Activated B cell treated with CpG ODN at 0.5 μM for 24 hours (primary cell): ENCODE measurements around the gene CHAF1A. TPM values are rescaled to one million over a fixed set of nuclear protein-coding genes. Genes with fewer than 3 reads are reported as not detected.

ENCODE experiments used
- ATAC-seq: fragments of 200-7000 bp; cut with Tn5 transposase; one replicate; pipeline ENCODE4 v1.10.0; 2021; ENCODE audit warnings: low read depth, mild to moderate bottlenecking, moderate library complexity
- CTCF ChIA-PET: fragments of 350-600 bp; sonication (Branson Sonifier 250); formaldehyde crosslinking; loops from one replicate; lab custom pipeline; 2021; ENCODE audit warnings: antibody characterized with exemption; lab: Charles Lee
- POLR2A ChIA-PET: fragments of 350-600 bp; sonication (Branson Sonifier 250); formaldehyde crosslinking; loops from one replicate; lab custom pipeline; 2021; ENCODE audit warnings: antibody characterized with exemption; lab: Charles Lee
- DNase-seq: peaks from one replicate; pipeline ENCODE4 v3.0.0; 2022
- H3K27ac Mint-ChIP-seq: one replicate; pipeline ENCODE4 v1.8.0; 2020; ENCODE audit warnings: mixed read lengths
- H3K27me3 Mint-ChIP-seq: one replicate; pipeline ENCODE4 v1.8.0; 2021; ENCODE audit warnings: mixed read lengths
- H3K36me3 Mint-ChIP-seq: one replicate; pipeline ENCODE4 v1.8.0; 2021; ENCODE audit warnings: low read depth, mixed read lengths
- H3K4me1 Mint-ChIP-seq: one replicate; pipeline ENCODE4 v1.8.0; 2021; ENCODE audit warnings: mixed read lengths
- H3K4me3 Mint-ChIP-seq: one replicate; pipeline ENCODE4 v1.8.0; 2020; ENCODE audit warnings: mild to moderate bottlenecking, mixed read lengths
- H3K9me3 Mint-ChIP-seq: one replicate; pipeline ENCODE4 v1.8.0; 2020; ENCODE audit warnings: mixed read lengths
- intact Hi-C: fragments of 100-400 bp; cut with micrococcal nuclease; formaldehyde crosslinking; loops from one replicate; pipeline ENCODE4 v1.15.1; 2024
- total RNA-seq: library from RNA; stranded (reverse); gene quantifications from 2 replicates; pipeline ENCODE4 v1.2.3, GENCODE V29; 2022
- TF ChIP-seq, protein P1 (sequence below): fragments of 200-600 bp; IDR thresholded peaks from one replicate; pipeline ENCODE4 v1.8.0; 2022; ENCODE audit warnings: antibody characterized with exemption, mild to moderate bottlenecking

CHAF1A gene
- total RNA-seq, 1 donor from 2014 or later = 19.2 TPM

DNA sequence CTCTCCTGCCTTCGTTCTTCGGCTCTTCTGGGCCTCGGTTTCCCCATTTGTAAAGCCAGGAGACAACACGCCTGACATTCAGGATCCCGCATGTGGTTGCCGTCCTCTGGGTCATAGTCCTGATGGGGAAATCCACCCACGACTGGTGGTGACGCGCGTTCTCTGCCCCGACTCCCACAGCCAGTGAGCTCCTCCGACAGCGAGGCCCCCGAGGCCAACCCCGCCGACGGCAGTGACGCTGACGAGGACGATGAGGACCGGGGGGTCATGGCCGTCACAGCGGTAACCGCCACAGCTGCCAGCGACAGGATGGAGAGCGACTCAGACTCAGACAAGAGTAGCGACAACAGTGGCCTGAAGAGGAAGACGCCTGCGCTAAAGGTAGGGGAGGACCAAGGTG lies 86.1 kb downstream of the CHAF1A start:
- Mint-ChIP-seq H3K27ac (no peak overlapping the region), H3K27me3 (no peaks in the 10 kb centered on the region), H3K4me1 (no peaks in the 10 kb centered on the region), H3K4me3 (no peak overlapping the region), H3K9me3 (no peaks in the 10 kb centered on the region), H3K36me3 (peaks cover 50% of the 10 kb centered on the region)
- ChIA-PET POLR2A (no interaction called here), CTCF (no interaction called here)
- intact Hi-C loops = no loop called here
- TF ChIP-seq, protein P1, sequence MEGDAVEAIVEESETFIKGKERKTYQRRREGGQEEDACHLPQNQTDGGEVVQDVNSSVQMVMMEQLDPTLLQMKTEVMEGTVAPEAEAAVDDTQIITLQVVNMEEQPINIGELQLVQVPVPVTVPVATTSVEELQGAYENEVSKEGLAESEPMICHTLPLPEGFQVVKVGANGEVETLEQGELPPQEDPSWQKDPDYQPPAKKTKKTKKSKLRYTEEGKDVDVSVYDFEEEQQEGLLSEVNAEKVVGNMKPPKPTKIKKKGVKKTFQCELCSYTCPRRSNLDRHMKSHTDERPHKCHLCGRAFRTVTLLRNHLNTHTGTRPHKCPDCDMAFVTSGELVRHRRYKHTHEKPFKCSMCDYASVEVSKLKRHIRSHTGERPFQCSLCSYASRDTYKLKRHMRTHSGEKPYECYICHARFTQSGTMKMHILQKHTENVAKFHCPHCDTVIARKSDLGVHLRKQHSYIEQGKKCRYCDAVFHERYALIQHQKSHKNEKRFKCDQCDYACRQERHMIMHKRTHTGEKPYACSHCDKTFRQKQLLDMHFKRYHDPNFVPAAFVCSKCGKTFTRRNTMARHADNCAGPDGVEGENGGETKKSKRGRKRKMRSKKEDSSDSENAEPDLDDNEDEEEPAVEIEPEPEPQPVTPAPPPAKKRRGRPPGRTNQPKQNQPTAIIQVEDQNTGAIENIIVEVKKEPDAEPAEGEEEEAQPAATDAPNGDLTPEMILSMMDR = no peak
- ATAC-seq (no peak), DNase-seq (no peak)

DNA sequence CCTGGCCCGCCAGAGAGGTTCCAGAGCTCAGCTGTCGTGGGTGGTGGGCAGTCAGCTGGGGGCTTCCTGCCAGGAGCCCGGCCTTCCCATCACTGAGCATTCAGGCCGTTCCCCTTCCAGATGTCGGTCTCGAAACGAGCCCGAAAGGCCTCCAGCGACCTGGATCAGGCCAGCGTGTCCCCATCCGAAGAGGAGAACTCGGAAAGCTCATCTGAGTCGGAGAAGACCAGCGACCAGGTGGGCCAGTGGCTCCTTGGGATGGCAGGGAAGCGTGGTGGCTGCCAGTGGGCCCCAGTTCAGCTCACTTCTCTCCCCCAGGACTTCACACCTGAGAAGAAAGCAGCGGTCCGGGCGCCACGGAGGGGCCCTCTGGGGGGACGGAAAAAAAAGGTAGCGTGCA lies 89.0 kb downstream of the CHAF1A start:
- no peaks in the 10 kb centered on the region for H3K27me3 Mint-ChIP-seq
- TF ChIP-seq, protein P1 = no peak
- no peak overlapping the region for H3K4me3 Mint-ChIP-seq
- DNase-seq (no peak), ATAC-seq (no peak)
- peaks cover 59% of the 10 kb centered on the region for H3K36me3 Mint-ChIP-seq
- H3K4me1 Mint-ChIP-seq = no peaks in the 10 kb centered on the region
- H3K9me3 Mint-ChIP-seq = no peaks in the 10 kb centered on the region
- H3K27ac Mint-ChIP-seq = no peak overlapping the region
- POLR2A ChIA-PET = no interaction called here
- CTCF ChIA-PET = no interaction called here
- intact Hi-C loops = no loop called here

DNA sequence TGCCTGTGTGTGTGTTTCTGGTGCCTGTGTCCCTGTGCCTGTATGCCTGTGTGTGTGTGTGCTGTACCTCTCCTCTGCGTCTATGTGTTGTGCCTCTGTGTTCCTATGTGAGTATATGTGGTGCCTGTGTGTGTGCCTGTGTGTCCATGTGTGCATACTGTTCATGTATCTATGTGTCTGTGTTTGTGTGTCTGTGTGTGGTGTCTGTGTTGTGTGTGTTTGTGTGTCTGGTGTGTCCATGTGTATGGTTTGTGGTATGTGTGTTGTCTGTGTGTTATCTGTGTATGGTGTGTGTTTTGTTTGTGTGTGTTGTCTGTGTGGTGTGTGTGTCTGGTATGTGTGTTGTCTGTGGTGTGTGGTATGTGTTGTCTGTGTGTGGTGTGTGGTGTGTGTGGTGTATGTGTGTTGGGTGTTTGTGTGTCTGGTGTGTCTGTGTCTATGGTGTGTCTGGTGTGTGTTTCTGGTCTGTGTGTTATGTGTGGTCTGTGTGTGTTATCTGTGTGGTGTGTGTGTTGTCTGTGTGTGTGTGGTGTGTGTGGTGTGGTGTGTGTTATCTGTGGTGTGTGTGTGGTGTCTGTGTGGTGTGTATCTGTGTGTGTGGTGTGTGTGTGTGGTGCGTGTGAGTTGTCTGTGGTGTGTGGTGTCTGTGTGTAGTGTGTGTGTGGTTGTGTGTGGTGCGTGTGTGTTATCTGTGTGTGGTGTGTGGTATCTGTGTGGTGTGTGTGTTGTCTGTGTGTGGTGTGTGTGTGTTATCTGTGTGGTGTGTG lies 90.1 kb downstream of the CHAF1A start:
- CTCF ChIA-PET = no interaction called here
- intact Hi-C loops = no loop called here
- H3K27ac Mint-ChIP-seq = no peak overlapping the region

More for the DNA sequence above, 90.1 kb downstream of the CHAF1A start:
- H3K4me3 Mint-ChIP-seq = no peak overlapping the region
- ATAC-seq (no peak), DNase-seq (no peak)
- TF ChIP-seq, protein P1 = no peak
- POLR2A ChIA-PET = no interaction called here
- H3K4me1 Mint-ChIP-seq = no peaks in the 10 kb centered on the region
- H3K9me3 Mint-ChIP-seq = no peaks in the 10 kb centered on the region
- no peaks in the 10 kb centered on the region for H3K27me3 Mint-ChIP-seq
- peaks cover 54% of the 10 kb centered on the region for H3K36me3 Mint-ChIP-seq

Other genes starting within 250 kb of the CHAF1A start
- not detected in 2 replicates for gene CREB3L3, start 249.0 kb upstream of the CHAF1A start, total RNA-seq
- gene SIRT6, start 220.1 kb upstream of the CHAF1A start, total RNA-seq = 34.1 and 36.8 TPM in 2 replicates
- gene ANKRD24, start 220.0 kb upstream of the CHAF1A start, total RNA-seq = 0.42 and 0.49 TPM in 2 replicates
- 177 and 186 TPM in 2 replicates for gene EBI3, start 173.1 kb upstream of the CHAF1A start, total RNA-seq
- gene YJU2, start 155.6 kb upstream of the CHAF1A start, total RNA-seq = 40.7 and 43.0 TPM in 2 replicates
- not detected in 2 replicates for gene SHD, start 123.4 kb upstream of the CHAF1A start, total RNA-seq
- not detected in 2 replicates for gene TMIGD2, start 100.3 kb upstream of the CHAF1A start, total RNA-seq
- gene FSD1, start 98.0 kb upstream of the CHAF1A start, total RNA-seq = 1.4 and 2.6 TPM in 2 replicates
- gene STAP2, start 63.8 kb upstream of the CHAF1A start, total RNA-seq = 1.1 and 1.3 TPM in 2 replicates
- 25.2 and 29.8 TPM in 2 replicates for gene MPND, start 59.1 kb upstream of the CHAF1A start, total RNA-seq
- 33.8 and 43.7 TPM in 2 replicates for gene SH3GL1, start 2.1 kb upstream of the CHAF1A start, total RNA-seq
- gene UBXN6, start 55.2 kb downstream of the CHAF1A start, total RNA-seq = 54.3 and 58.2 TPM in 2 replicates
- 44.9 and 49.7 TPM in 2 replicates for gene HDGFL2, start 69.7 kb downstream of the CHAF1A start, total RNA-seq
- not detected in 2 replicates for gene PLIN4, start 115.8 kb downstream of the CHAF1A start, total RNA-seq
- 0.17 and 0.33 TPM in 2 replicates for gene PLIN5, start 132.6 kb downstream of the CHAF1A start, total RNA-seq
- 0.42 and 2.0 TPM in 2 replicates for gene LRG1, start 137.4 kb downstream of the CHAF1A start, total RNA-seq
- gene SEMA6B, start 157.0 kb downstream of the CHAF1A start, total RNA-seq = 0.11 and 0.37 TPM in 2 replicates
- gene TNFAIP8L1, start 236.9 kb downstream of the CHAF1A start, total RNA-seq = 13.2 and 15.5 TPM in 2 replicates